ENCODE measurements around the gene FMNL3. TPM values are rescaled to one million over a fixed set of nuclear protein-coding genes. Genes with fewer than 3 reads are reported as not detected.

Gene FMNL3
- total and polyA plus RNA-seq, 4 donors = 0.72 to 4.5 (median 2.6) TPM

GRCh38 chr12:49622501-49623141 lies 84.6 kb downstream of the FMNL3 start (continued):
- no peak for TF ChIP-seq CTCF (IDR thresholded peaks at IDR 0.05; ENCODE audit: low read depth, low read length, missing input control)
- TF ChIP-seq ATF3 (IDR thresholded peaks at IDR 0.05) = no peak

- Histone ChIP-seq H3K4me3 (ENCODE audit: low read depth in 1 of 3, low read length in 3 of 3) (peak overlapping the region; percentile 55 to 82 (median 60)), H3K36me3 (ENCODE audit: control insufficient read depth in 4 of 4, insufficient read depth in 3 of 4, low read depth in 1 of 4, low read length in 3 of 4) (no peaks in the 10 kb centered on the region), H3K27me3 (ENCODE audit: control insufficient read depth in 4 of 4, insufficient read depth in 4 of 4, low read length in 3 of 4) (no peaks in the 10 kb centered on the region), H3K27ac (ENCODE audit: low read depth in 1 of 2, low read length in 2 of 2) (peak overlapping the region; percentile 84 to 85), H3K9ac (ENCODE audit: low read depth in 1 of 2, low read length in 2 of 2) (peak overlapping the region; percentile 79 to 86), H3K9me3 (ENCODE audit: control insufficient read depth in 4 of 4, low read length in 3 of 4) (no peaks in the 10 kb centered on the region), H3K4me1 (ENCODE audit: control insufficient read depth in 4 of 4, insufficient read depth in 4 of 4, low read length in 3 of 4) (peaks cover 0 to 13% (median 8%) of the 10 kb centered on the region in 4 donors)
- no peak for TF ChIP-seq REST (IDR thresholded peaks at IDR 0.05)
- no peak for TF ChIP-seq TAF1 (conservative IDR thresholded peaks at IDR 0.05)
- no peak for TF ChIP-seq NR2F2 (IDR thresholded peaks at IDR 0.05)
- no peak for TF ChIP-seq ATF3 (IDR thresholded peaks at IDR 0.05)
- no peak for TF ChIP-seq SP1 (IDR thresholded peaks at IDR 0.05)
- no peak for TF ChIP-seq CTCF (IDR thresholded peaks at IDR 0.05; ENCODE audit: low read depth, low read length, missing input control)
- TF ChIP-seq RXRA (IDR thresholded peaks at IDR 0.05) = no peak
- TF ChIP-seq HNF4G (IDR thresholded peaks at IDR 0.05) = no peak
- 15% methylated on average over 33 of the region's 33 CpGs for WGBS
- DNase-seq (ENCODE audit: low spot score) = no peak
These were observed 85.3 kb downstream of the FMNL3 start for GRCh38 chr12:49621651-49622500.

Measured in liver (tissue), 9 donors.